GM12801 (cell line): ENCODE results near the gene MYH11.

Experiments used
- TF ChIP-seq, protein P1 (sequence below): IDR thresholded peaks from one replicate; pipeline ENCODE4 v1.5.1; 2011; ENCODE audit warnings: control low read depth; ENCODE audit not compliant: insufficient read length; ENCODE audit errors: extremely low read depth

The MYH11 gene

DNA sequence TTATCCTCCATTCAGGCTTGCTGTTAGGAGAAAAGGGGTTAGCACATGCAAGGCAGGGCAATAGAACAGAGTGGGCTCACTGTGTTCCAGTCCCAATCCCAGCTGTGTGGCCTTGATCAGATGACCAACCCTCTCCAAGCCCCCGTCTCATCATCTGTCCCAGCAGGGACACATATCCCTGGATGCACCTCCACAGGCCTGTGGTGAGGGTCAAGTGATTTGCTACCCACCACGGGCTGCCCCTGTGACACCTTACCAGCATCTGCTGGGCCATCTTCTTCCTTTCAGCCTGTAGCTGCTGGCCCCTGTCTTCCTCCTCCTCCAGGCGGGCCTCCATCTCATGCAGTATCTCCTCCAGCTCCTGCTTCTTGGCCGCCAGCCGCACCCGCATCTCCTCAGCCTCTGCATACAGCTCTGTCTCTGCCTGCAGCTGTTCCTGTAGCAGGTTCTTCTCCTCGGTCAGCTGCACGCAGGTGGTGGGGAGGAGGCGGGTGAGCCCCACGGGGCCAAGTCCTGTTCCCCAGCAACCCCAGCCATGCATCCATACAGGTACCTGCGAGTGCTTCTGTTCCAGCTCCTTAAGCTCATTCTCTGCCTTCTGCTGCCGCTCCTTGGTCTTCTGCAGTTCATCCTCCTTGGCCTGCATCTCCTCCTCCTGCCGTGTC, 115.5 kb downstream of the MYH11 start:
- TF ChIP-seq, protein P1, sequence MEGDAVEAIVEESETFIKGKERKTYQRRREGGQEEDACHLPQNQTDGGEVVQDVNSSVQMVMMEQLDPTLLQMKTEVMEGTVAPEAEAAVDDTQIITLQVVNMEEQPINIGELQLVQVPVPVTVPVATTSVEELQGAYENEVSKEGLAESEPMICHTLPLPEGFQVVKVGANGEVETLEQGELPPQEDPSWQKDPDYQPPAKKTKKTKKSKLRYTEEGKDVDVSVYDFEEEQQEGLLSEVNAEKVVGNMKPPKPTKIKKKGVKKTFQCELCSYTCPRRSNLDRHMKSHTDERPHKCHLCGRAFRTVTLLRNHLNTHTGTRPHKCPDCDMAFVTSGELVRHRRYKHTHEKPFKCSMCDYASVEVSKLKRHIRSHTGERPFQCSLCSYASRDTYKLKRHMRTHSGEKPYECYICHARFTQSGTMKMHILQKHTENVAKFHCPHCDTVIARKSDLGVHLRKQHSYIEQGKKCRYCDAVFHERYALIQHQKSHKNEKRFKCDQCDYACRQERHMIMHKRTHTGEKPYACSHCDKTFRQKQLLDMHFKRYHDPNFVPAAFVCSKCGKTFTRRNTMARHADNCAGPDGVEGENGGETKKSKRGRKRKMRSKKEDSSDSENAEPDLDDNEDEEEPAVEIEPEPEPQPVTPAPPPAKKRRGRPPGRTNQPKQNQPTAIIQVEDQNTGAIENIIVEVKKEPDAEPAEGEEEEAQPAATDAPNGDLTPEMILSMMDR, result no peak

DNA sequence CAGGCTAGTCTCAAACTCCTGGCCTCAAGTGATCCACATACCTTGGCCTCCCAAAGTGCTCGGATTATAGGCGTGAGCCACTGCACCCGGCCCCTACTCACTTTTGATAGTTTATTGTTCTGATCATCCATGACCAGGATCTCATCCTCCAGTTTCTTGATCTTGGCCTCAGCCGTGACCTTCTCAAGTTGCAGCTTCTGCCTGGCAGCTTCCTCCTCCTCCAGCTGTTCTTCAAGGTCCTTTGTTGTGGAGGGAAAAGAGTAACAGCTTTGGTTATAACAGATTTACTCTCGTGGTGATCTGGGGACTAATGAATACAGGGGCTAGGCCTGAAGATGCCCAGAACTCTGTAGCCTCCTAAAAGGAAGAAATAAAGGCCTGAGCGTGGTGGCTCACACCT, 116.9 kb downstream of the MYH11 start:
- TF ChIP-seq, protein P1, result no peak

DNA sequence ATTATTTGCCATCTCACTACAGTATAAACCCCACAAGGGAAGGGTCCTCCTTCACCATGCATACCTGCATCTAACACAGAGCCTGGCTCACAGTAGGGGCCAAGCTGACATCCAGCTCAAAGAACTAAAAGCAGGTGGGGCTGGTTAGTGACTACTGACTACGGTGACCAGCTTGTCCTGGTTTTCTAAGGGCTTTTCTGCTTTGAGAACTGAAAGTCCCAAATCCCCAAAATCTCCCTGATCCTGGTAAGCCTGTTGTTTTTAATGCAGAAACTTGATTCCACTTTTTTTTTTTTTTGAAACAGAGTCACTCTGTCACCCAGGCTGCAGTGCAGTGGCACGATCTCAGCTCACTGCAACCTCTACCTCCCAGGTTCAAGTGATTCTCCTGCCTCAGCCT, 117.4 kb downstream of the MYH11 start:
- TF ChIP-seq, protein P1, result no peak

DNA sequence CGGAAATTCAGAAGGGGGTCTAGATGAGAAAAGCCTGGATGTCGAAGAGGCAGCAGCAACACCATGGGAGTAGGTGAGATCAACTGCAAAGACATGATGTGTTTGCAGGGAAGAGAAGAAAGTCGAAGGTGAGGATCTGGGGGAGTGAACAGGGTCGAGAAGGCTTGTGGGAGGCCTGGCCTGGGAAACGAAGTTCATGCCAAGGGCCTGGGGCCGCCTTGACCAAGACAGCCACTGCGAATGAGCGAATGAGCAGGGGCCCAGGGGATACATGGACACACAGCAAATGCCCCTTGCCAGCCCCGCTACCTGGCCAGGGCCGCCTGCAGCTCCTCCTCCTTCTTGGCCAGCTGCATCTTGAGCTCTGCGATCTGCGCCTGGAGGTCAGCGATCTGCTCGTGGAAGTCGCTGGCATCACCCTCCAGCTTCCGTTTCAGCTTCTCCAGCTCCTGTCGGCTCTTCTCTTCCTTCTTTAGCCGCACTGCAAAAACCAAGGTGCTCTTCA, 119.6 kb downstream of the MYH11 start:
- TF ChIP-seq, protein P1, result no peak

DNA sequence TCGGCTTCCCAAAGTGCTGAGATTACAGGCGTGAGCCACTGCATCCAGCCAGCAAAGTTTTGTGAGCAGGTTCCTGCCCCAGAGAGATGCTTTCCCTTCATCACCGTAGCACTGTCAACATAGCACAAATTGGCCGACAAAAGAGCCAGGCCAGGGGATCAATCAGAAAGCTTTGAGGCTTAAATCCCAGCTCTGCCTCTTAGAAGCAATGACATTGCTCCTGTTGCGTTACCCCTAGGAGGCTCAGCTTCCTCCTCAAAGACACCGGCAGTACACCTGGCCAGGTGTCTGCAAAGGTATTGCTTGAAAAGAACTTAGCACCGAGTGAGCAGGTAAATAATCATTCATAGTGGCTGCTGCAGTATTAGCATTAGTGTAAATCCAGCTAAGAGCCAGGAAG, 120.3 kb downstream of the MYH11 start:
- TF ChIP-seq, protein P1, result no peak

DNA sequence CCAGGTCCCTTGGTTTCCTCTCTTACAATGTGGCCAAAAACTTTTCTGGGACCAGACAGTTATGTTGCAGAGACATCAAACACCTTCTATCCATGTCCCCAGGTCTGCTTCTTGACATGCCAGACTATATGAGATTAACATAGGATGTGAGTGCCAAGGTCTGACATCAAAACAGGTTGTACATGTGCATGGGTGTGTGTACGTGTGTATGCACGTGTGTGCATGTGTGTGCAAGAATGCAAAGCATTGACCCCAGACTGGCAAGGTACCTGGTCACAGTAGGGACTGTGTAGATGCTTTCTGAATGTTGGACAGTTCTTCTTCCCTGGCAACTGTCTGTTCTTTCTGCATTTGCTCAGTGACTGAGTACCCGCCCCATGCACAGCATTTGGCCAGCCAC, 121.2 kb downstream of the MYH11 start:
- TF ChIP-seq, protein P1, result no peak

DNA sequence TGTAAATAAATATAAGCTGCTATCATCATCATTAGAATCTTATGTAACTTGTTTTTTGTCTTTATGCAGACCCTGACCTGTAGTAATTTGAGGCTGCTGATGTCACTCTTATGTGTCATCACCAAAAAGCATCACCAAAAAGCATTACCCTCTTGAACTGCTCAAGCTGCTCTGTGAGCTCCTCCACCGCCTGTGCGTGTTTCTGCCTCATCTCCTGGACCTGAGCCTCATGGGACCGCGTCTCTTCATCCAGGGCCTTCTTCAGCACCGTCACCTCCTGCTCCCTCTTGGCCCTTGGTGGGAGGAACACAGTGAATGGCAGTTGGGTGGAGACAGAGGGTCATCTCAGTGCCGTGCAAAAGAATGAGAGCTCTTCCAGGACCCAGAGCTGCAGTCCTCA, 124.4 kb downstream of the MYH11 start:
- TF ChIP-seq, protein P1, result no peak
